K562 (cell line): ENCODE data around the gene SLC37A4. TPM values are rescaled to one million over a fixed set of nuclear protein-coding genes. Genes with fewer than 3 reads are reported as not detected.

Experiments used
- ATAC-seq: fragments of 200-7000 bp; cut with Tn5 transposase; 3 replicates; pipeline ENCODE4 v1.9.1; 2020; ENCODE audit warnings: moderate library complexity
- BruUV-seq: library from RNA; stranded (reverse); fragments of 400-500 nt; replicated peaks from 2 replicates; lab custom pipeline; 2021; lab: Mats Ljungman, UMichigan
- CTCF ChIA-PET: fragments of 300-600 bp; formaldehyde crosslinking; extraction: SDS; loops from one replicate; lab custom pipeline; 2021; ENCODE audit warnings: low intra/inter-chr PET ratio; lab: Yijun Ruan, JAX
- POLR2A ChIA-PET: fragments of 300-600, 350-650 bp; sonication (Branson Sonifier 250); formaldehyde crosslinking; extraction: SDS; loops from one replicate; lab custom pipeline; 2021; ENCODE audit warnings: antibody characterized with exemption, inconsistent platforms; lab: Yijun Ruan, JAX
- DNase-seq, 4 experiments: peaks; one replicate each; pipeline versions ENCODE4 v3.0.0 to v3.0.0-alpha.2; 2011 to 2018; ENCODE audit warnings: low spot score in 3 of 4, mixed read lengths in 3 of 4; ENCODE audit errors: extremely low read depth in 1 of 4
- FAIRE-seq: peaks from 2 replicates; lab custom pipeline; 2011; peaks lifted over from hg19 to GRCh38; lab: Jason Lieb, UNC
- H2AFZ ChIP-seq: 2 replicates; pipeline ENCODE4 v1.6.0; 2011; ENCODE audit warnings: low read depth, low read length, control low read depth, inconsistent platforms
- H3K27ac ChIP-seq: fragments of 200-600 bp; 3 replicates; pipeline ENCODE4 v1.8.0; 2011; ENCODE audit warnings: low read depth, mild to moderate bottlenecking, control low read depth, inconsistent platforms, low read length, moderate library complexity, mixed read lengths; ENCODE audit errors: extremely low read depth
- H3K27me3 ChIP-seq, 2 experiments: fragments of 300-600 bp in 1 of 2; 2 replicates in 1 of 2; 3 replicates in 1 of 2; pipeline versions ENCODE4 v1.6.0 to v1.8.0; 2011; ENCODE audit warnings: inconsistent platforms in 2 of 2, low read length in 2 of 2, mild to moderate bottlenecking in 1 of 2, mixed read lengths in 1 of 2, moderate library complexity in 1 of 2; ENCODE audit not compliant: control insufficient read depth in 2 of 2, insufficient read depth in 2 of 2
- H3K36me3 ChIP-seq: fragments of 300-600 bp; 3 replicates; pipeline ENCODE4 v1.8.0; 2011; ENCODE audit warnings: mild to moderate bottlenecking, low read length, inconsistent platforms; ENCODE audit not compliant: control insufficient read depth, insufficient read depth
- H3K4me1 ChIP-seq, 2 experiments: fragments of 200-600 bp in 1 of 2; replicated peaks in 1 of 2; 2 replicates in 1 of 2; 3 replicates in 1 of 2; pipeline versions ENCODE4 v1.5.1 to v1.8.0; 2011; ENCODE audit warnings: inconsistent platforms in 2 of 2, low read length in 2 of 2, mild to moderate bottlenecking in 1 of 2, mixed read lengths in 1 of 2, moderate library complexity in 1 of 2; ENCODE audit not compliant: control insufficient read depth in 2 of 2, insufficient read depth in 2 of 2
- H3K4me2 ChIP-seq: 2 replicates; pipeline ENCODE4 v1.6.1; 2011; ENCODE audit warnings: low read length, control low read depth, inconsistent platforms, mixed read lengths; ENCODE audit not compliant: insufficient read depth
- H3K4me3 ChIP-seq: fragments of 200-600 bp; sonication (generic), shearing (Covaris generic); 2 replicates; pipeline ENCODE4 v1.5.1; 2016; ENCODE audit warnings: control low read depth, inconsistent platforms
- H3K79me2 ChIP-seq: fragments of 200-600 bp; 3 replicates; pipeline ENCODE4 v1.8.0; 2011; ENCODE audit warnings: low read length, inconsistent platforms; ENCODE audit not compliant: control insufficient read depth, insufficient read depth
- H3K9ac ChIP-seq, 2 experiments: 2 replicates each; pipeline versions ENCODE4 v1.6.0 to v1.6.1; 2011; ENCODE audit warnings: low read depth in 2 of 2, low read length in 2 of 2, control low read depth in 1 of 2, inconsistent platforms in 1 of 2, mild to moderate bottlenecking in 1 of 2, mixed read lengths in 1 of 2; ENCODE audit not compliant: insufficient read depth in 1 of 2
- H3K9me1 ChIP-seq: one replicate; pipeline ENCODE4 v1.6.0; 2011; ENCODE audit warnings: inconsistent platforms, mild to moderate bottlenecking, low read length, moderate library complexity; ENCODE audit not compliant: control insufficient read depth, insufficient read depth
- H3K9me3 ChIP-seq: replicated peaks from 2 replicates; pipeline ENCODE4 v1.5.1; 2011; ENCODE audit warnings: low read depth, low read length, inconsistent platforms; ENCODE audit not compliant: control insufficient read depth, insufficient read depth
- H4K20me1 ChIP-seq: replicated peaks from 2 replicates; pipeline ENCODE4 v1.6.1; 2011; ENCODE audit warnings: low read length, inconsistent platforms, mixed read lengths; ENCODE audit not compliant: control insufficient read depth, insufficient read depth
- HEY1 ChIP-seq: fragments of 250-450 bp; sonication (Bioruptor Pico); IDR thresholded peaks from 2 replicates; pipeline ENCODE4 v1.5.0; 2020; ENCODE audit warnings: mild to moderate bottlenecking, moderate library complexity, borderline replicate concordance
- KDM4B ChIP-seq, 2 experiments: fragments of 450-650 bp in 1 of 2; sonication (generic) in 1 of 2; IDR thresholded peaks; 2 replicates each; pipeline ENCODE4 v1.6.1; 2016 to 2017; ENCODE audit warnings: borderline replicate concordance in 2 of 2, antibody characterized with exemption in 1 of 2, low read depth in 1 of 2, mild to moderate bottlenecking in 1 of 2
- L3MBTL2 ChIP-seq: fragments of 450-650 bp; IDR thresholded peaks from 2 replicates; pipeline ENCODE4 v1.6.1; 2016; ENCODE audit warnings: mild to moderate bottlenecking, moderate library complexity
- NR2F6 ChIP-seq: fragments of 450-650 bp; formaldehyde crosslinking; IDR thresholded peaks from 2 replicates; pipeline ENCODE4 v1.4.0; 2020; ENCODE audit warnings: mild to moderate bottlenecking
- POLR2AphosphoS5 ChIP-seq: IDR thresholded peaks from 2 replicates; pipeline ENCODE4 v1.6.1; 2011; ENCODE audit warnings: mild to moderate bottlenecking, low read depth, low read length, moderate library complexity; ENCODE audit not compliant: control insufficient read depth, insufficient read depth
- POLR2B ChIP-seq: fragments of 450-650 bp; IDR thresholded peaks from 2 replicates; pipeline ENCODE4 v1.6.1; 2018; ENCODE audit warnings: low read depth; ENCODE audit not compliant: partially characterized antibody
- POLR2G ChIP-seq: fragments of 200-400 bp; formaldehyde crosslinking; IDR thresholded peaks from 2 replicates; pipeline ENCODE4 v1.6.1; 2017; ENCODE audit warnings: low read depth, mild to moderate bottlenecking, antibody characterized with exemption, low read length, moderate library complexity
- POLR2H ChIP-seq: IDR thresholded peaks from 2 replicates; pipeline ENCODE4 v1.6.1; 2016; ENCODE audit warnings: missing genetic modification characterization, low read depth, mild to moderate bottlenecking, control low read depth, missing compliant biosample characterization, moderate library complexity
- RBFOX2 ChIP-seq: fragments of 200-400 bp; formaldehyde crosslinking; IDR thresholded peaks from 2 replicates; pipeline ENCODE4 v1.6.1; 2017; ENCODE audit warnings: low read depth, mild to moderate bottlenecking, low read length, moderate library complexity
- RBM14 ChIP-seq: fragments of 200-400 bp; formaldehyde crosslinking; IDR thresholded peaks from 2 replicates; pipeline ENCODE4 v1.6.1; 2018; ENCODE audit warnings: low read depth, mild to moderate bottlenecking, low read length, moderate library complexity, borderline replicate concordance; ENCODE audit not compliant: insufficient read depth
- RBM15 ChIP-seq: fragments of 200-400 bp; formaldehyde crosslinking; IDR thresholded peaks from 2 replicates; pipeline ENCODE4 v1.6.1; 2018; ENCODE audit warnings: mild to moderate bottlenecking, low read length, moderate library complexity; ENCODE audit not compliant: insufficient read depth
- SAFB ChIP-seq: fragments of 200-400 bp; formaldehyde crosslinking; IDR thresholded peaks from 2 replicates; pipeline ENCODE4 v1.6.1; 2017; ENCODE audit warnings: low read depth, low read length, borderline replicate concordance
- SIN3A ChIP-seq, 2 experiments: fragments of 150-350 bp in 1 of 2; IDR thresholded peaks; 2 replicates each; pipeline ENCODE4 v1.6.1; 2011 to 2016; ENCODE audit warnings: borderline replicate concordance in 2 of 2, low read depth in 2 of 2, low read length in 2 of 2, mild to moderate bottlenecking in 2 of 2, moderate library complexity in 2 of 2; ENCODE audit not compliant: control insufficient read depth in 1 of 2
- ZBTB17 ChIP-seq: fragments of 450-650 bp; formaldehyde crosslinking; IDR thresholded peaks from 2 replicates; pipeline ENCODE4 v1.4.0; 2020; ENCODE audit warnings: mild to moderate bottlenecking
- ZNF134 ChIP-seq: fragments of 250-450 bp; sonication (Bioruptor Pico); conservative IDR thresholded peaks from 2 replicates; pipeline ENCODE4 v1.4.0; 2020
- ZNF239 ChIP-seq: fragments of 250-450 bp; sonication (Bioruptor Pico); IDR thresholded peaks from 2 replicates; pipeline ENCODE4 v1.4.0; 2020; ENCODE audit warnings: mild to moderate bottlenecking
- ZNF561 ChIP-seq: fragments of 450-650 bp; formaldehyde crosslinking; conservative IDR thresholded peaks from 2 replicates; pipeline ENCODE4 v1.4.0; 2020; ENCODE audit warnings: mild to moderate bottlenecking, moderate library complexity
- ZNF77 ChIP-seq: fragments of 250-450 bp; sonication (Bioruptor Pico); IDR thresholded peaks from 2 replicates; pipeline ENCODE4 v1.5.0; 2020
- WGBS: fragments of 100-300 bp; shearing (Covaris generic); methylation state at CpG from one replicate; pipeline ENCODE4 v1.1.6; 2016; ENCODE audit warnings: low coverage, mixed read lengths; ENCODE audit not compliant: insufficient coverage; ENCODE audit errors: missing lambda C conversion rate; 5-methylcytosine and 5-hydroxymethylcytosine counted together
- in situ Hi-C: fragments of 300-500 bp; cut with MboI; formaldehyde crosslinking; loops from 4 replicates; pipeline ENCODE4 v1.15.0; 2018; ENCODE audit warnings: inconsistent platforms, mixed read lengths
- intact Hi-C: fragments of 100-400 bp; cut with micrococcal nuclease; formaldehyde crosslinking; loops from 2 replicates; pipeline ENCODE4 v1.14.2; 2022
- polyA plus RNA-seq, 8 experiments: library from polyadenylated mRNA; depleted of rRNA in 4 of 8; stranded (reverse) in 5 of 8; unstranded in 3 of 8; fragments of >200 nt; fragmentation: Nextera tagmentation in 2 of 8; fragmentation: Illumina TruSeq in 1 of 8; extraction: Ambion mirVana in 2 of 8; extraction: Trizol in 1 of 8; gene quantifications; 2 replicates each; pipeline versions ENCODE4 v1.2.1 to v1.2.3, GENCODE V29; 2011 to 2014; ENCODE audit warnings: inconsistent platforms in 1 of 8, missing spikeins in 1 of 8
- total RNA-seq, 7 experiments: library from RNA; depleted of rRNA in 6 of 7; stranded (reverse); fragments of >200 nt in 6 of 7; fragmentation: Illumina TruSeq in 2 of 7; extraction: Trizol in 2 of 7; gene quantifications; 2 replicates each; pipeline versions ENCODE4 v1.2.1 to v1.2.3, GENCODE V29; 2011 to 2021; ENCODE audit warnings: low replicate concordance in 1 of 7
- TF ChIP-seq, protein P1 (sequence below): sonication (generic); formaldehyde crosslinking; IDR thresholded peaks from 2 replicates; pipeline ENCODE4 v1.8.0; 2022; ENCODE audit warnings: missing genetic modification reagents, mild to moderate bottlenecking, moderate library complexity, borderline replicate concordance
- TF ChIP-seq, protein P2 (sequence below): fragments of 450-650 bp; IDR thresholded peaks from 2 replicates; pipeline ENCODE4 v1.6.1; 2016

SLC37A4 gene
- total and polyA plus RNA-seq, 9 of the 15 experiments (the other 6 are each of a cell fraction or from before 2014, with no cell fraction given), result 24.7 to 73.9 (median 40.7) TPM

DNA sequence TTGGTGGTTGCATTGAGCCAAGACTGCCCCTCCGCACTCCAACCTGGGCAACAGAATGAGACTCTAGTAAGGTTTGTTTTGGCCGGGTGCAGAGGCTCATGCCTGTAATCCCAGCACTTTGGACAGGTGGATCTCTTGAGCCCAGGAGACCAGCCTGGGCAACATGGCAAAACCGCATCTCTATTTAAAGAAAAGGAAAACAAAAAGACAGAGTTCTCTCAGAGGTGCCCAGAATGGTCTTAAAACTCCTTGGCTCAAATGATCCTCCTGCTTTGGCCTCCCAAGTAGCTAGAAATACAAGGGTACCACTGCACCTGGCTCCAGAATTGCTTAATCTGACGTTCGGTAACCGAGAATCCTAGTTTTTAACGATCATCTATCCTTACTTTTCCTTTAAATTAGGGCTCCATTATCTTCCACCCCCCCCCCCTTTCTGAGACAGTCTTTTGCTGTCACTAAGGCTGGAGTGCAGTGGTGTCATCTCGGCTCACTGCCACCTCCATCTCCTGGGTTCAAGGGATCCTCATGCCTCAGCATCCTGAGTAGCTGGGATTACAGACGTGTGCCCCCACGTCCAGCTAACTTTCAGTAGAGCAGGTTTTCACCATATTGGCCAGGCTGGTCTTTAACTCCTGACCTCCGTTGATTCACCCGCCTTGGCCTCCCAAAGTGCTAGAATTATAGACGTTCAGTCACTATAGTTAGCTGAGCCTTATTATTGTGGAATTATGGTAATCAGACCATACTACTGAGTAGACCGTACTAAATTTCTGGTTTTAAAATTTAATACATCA is 14.3 kb downstream of the SLC37A4 start:
- peaks cover 78% of the 10 kb centered on the region for H3K36me3 ChIP-seq
- H3K9ac ChIP-seq, result peak overlapping the region; percentile 74 to 100; a peak in 3 of 4 replicates
- TF ChIP-seq POLR2AphosphoS5 (peak; percentile 29; the same call in 1 of the 2 replicates), ZNF239 (CRISPR knock-in tag) (no peak), POLR2H (tag) (0 out of 2 replicates have a peak, but pooled peaks have one; percentile 38), HEY1 (CRISPR knock-in tag) (no peak), SAFB (no peak), ZNF77 (no peak), RBM15 (no peak), ZBTB17 (no peak), POLR2B (peak; percentile 25), POLR2G (peak; percentile 47; the same call in 1 of the 2 replicates), NR2F6 (CRISPR knock-in tag) (no peak), SIN3A (IDR thresholded peaks at IDR 0.05; ENCODE audit: borderline replicate concordance in 2 of 2, control insufficient read depth in 1 of 2, low read depth in 2 of 2, low read length in 2 of 2) (peak in 1 of 2 experiments; percentile 13; a peak in 1 of 4 replicates), L3MBTL2 (no peak), KDM4B (IDR thresholded peaks at IDR 0.05; ENCODE audit: borderline replicate concordance in 2 of 2, low read depth in 1 of 2) (no peak), RBM14 (no peak), ZNF134 (CRISPR knock-in tag) (no peak), ZNF561 (CRISPR knock-in tag) (no peak), RBFOX2 (peak; percentile 71)
- TF ChIP-seq, protein P1, sequence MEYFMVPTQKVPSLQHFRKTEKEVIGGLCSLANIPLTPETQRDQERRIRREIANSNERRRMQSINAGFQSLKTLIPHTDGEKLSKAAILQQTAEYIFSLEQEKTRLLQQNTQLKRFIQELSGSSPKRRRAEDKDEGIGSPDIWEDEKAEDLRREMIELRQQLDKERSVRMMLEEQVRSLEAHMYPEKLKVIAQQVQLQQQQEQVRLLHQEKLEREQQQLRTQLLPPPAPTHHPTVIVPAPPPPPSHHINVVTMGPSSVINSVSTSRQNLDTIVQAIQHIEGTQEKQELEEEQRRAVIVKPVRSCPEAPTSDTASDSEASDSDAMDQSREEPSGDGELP, result no peak
- TF ChIP-seq, protein P2, sequence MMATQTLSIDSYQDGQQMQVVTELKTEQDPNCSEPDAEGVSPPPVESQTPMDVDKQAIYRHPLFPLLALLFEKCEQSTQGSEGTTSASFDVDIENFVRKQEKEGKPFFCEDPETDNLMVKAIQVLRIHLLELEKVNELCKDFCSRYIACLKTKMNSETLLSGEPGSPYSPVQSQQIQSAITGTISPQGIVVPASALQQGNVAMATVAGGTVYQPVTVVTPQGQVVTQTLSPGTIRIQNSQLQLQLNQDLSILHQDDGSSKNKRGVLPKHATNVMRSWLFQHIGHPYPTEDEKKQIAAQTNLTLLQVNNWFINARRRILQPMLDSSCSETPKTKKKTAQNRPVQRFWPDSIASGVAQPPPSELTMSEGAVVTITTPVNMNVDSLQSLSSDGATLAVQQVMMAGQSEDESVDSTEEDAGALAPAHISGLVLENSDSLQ, result no peak

More for the DNA sequence above, 14.3 kb downstream of the SLC37A4 start:
- CTCF ChIA-PET, result interaction anchor here (0.6 kb wide), 1 partner anchor 11 kb away, joined by 3 read pairs; no protein-coding TSS in a partner anchor
- in situ Hi-C loops (no loop called here), intact Hi-C loops (loop anchor here (5.0 kb wide), 2 partner anchors 71 to 86 kb away; partner anchors contain the start of gene DPAGT1)
- peaks cover 59% of the 10 kb centered on the region for H3K79me2 ChIP-seq
- H3K4me3 ChIP-seq, result peak overlapping the region; percentile 99; the same call in 1 of the 2 replicates
- ATAC-seq (no peak), FAIRE-seq (no peak), DNase-seq (peak in 2 of 4 experiments; percentile 3 to 9)
- H4K20me1 ChIP-seq, result 0 out of 2 replicates have a peak, but pooled peaks cover 3% of the 10 kb centered on the region
- no TSS peak for BruUV-seq
- H3K27ac ChIP-seq, result peak overlapping the region; percentile 97
- peaks cover 8 to 12% of the 10 kb centered on the region in 2 experiments; a peak in 4 of 5 replicates for H3K4me1 ChIP-seq
- H3K9me3 ChIP-seq, result no peaks in the 10 kb centered on the region; the same call in 1 of the 2 replicates
- H3K9me1 ChIP-seq, result no peaks in the 10 kb centered on the region
- no peaks in the 10 kb centered on the region for H3K27me3 ChIP-seq
- 47% methylated on average over 13 of the region's 14 CpGs for WGBS
- POLR2A ChIA-PET, result interaction anchor here (0.6 to 5.9 kb wide), 15 partner anchors 9 to 409 kb away, joined by 3 to 33 read pairs (median 4); partner anchors contain the start of genes PHLDB1 and VPS11
- peak overlapping the region; percentile 98 for H3K4me2 ChIP-seq
- H2AFZ ChIP-seq, result no peak overlapping the region
